ENCODE data around the gene MYL5. TPM values are rescaled to one million over a fixed set of nuclear protein-coding genes. Genes with fewer than 3 reads are reported as not detected.
"Not testable (repeated sequence)": the region's sequence is repeated elsewhere in the genome, so short reads cannot be mapped to it uniquely, and the experiment has no call there.

The MYL5 gene
- total RNA-seq, 1 donor from 2014 or later = 24.7 TPM

DNA sequence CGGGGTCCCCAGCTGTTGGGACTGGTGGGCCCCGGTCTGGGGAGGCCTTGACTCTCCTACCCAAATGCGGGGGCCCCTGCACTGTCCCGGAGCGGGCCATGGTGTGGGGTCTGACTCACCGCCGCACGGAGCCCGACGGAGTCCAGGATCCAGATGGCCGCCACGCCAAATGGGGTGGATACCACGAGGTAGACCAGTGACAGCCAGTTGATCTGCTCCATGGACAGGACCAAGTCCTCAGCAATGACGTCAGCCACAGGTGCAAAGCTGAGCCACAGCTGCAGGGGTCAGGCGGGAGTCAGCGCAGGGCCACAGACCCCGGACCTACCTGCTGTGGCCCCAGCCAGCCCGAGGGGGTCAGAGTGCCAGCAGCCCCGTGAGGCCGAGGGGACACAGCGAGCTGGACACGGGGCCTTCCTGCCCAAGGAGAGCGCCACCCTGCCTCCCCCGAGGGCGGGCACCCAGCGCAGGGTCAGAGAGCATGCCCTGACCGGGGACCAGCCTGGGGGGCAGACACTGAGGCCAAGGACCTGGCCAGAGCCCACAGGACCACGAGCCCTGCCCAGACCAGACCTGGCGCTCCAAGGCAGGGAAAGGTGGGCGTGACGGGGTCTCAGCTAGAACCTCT lies 12.2 kb downstream of the MYL5 start:
- H3K27me3 Mint-ChIP-seq = peaks cover 15% of the 10 kb centered on the region
- H3K4me1 Mint-ChIP-seq = peaks cover 4% of the 10 kb centered on the region
- DNase-seq = no peak
- H3K36me3 Mint-ChIP-seq (ENCODE audit: low read depth) = no peaks in the 10 kb centered on the region
- intact Hi-C loops (cut with micrococcal nuclease) = no loop called here
- no peaks in the 10 kb centered on the region for H3K9me3 Mint-ChIP-seq
- H3K27ac Mint-ChIP-seq = no peak overlapping the region
- no peak overlapping the region for H3K4me3 Mint-ChIP-seq

DNA sequence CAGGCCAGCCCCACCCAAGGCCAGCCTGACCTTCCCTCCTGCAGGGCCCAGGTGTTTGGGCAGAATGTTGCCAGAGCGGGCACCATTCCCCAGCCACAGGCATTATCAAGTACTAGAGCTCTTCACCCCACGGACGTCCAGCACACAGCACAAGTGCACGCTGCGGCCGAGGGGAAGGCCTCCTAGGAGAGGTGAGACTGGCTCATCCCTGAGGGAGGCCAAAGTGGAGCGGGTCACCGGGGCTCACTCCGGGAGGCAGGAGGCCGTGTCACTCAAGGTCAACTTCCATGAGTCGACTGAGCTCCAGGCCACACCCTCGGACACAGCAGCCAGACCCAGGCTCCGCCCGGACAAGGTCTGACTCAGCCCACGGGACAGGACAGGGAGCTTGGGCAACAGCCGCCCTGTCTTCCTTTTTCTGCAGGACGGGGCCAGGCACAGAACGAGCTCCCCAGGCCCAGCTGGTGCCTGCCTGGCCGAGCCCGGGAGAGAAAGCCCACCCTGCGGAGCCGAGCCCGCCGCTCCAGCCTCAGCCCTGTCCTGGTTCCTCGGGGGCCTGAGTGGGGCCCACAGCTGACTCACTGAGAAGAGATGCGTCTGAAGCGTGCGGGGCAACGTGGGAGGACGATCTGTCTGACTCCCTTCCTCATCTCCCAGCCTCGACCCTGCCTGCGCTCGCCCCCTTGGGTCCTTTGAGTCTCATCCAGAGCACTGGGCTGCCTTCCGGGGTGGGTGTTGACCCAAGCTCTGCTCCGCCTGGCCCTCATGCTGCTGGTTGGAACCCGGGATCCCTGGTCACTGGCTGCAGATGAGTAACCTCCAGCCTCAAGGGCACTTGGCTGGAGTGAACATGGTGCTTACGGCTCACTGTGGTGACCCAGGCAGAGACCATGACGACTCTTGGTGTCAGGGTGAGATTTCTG lies 13.0 kb downstream of the MYL5 start:
- H3K36me3 Mint-ChIP-seq (ENCODE audit: low read depth) = no peaks in the 10 kb centered on the region
- peaks cover 4% of the 10 kb centered on the region for H3K4me1 Mint-ChIP-seq
- H3K27me3 Mint-ChIP-seq = peaks cover 15% of the 10 kb centered on the region
- H3K4me3 Mint-ChIP-seq = no peak overlapping the region
- DNase-seq = no peak
- intact Hi-C loops (cut with micrococcal nuclease) = no loop called here
- no peaks in the 10 kb centered on the region for H3K9me3 Mint-ChIP-seq
- H3K27ac Mint-ChIP-seq = no peak overlapping the region

DNA sequence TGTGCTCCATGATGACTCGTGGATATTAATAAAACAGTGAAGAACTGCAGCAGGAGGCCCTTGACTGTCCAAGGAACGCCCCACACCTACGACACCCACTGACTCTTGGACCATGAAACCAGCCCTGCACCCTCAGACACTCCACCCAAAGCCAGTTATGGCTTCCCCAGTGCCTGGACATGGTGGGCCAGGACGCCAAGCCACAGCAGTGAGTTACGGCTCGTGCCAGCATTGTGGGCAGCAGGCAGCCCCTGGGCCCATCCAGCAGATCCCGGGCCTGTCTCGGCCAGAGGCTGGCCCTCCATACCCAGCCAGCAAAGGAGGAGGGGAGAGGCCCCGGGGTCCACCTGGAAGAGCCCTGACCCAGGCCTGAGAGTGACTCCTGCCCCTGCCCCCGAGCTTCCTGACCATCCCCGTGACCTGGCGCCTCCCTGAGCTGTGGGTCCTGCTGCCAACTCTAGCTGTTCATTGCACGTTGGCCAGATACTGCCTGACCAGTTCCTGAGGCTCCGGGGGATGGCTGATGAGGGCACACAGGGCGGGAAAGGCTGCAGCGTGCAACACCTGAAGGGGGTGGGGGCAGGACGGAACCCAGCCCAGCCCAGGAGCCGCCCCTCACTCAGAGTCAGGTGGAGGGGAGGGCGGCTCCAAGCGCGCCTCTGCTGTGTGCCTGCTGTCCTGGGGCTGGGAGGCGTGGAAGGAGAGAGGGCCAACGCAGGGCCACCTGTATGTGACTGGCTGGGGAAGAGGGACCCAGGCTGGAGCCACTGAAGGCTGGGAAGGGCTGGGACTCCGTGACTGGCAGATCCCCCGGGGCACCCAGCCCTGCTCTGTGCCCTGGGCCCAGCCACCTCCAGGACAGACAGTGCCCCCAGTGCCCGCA lies 13.9 kb downstream of the MYL5 start:
- Mint-ChIP-seq H3K4me3 (no peak overlapping the region), H3K27ac (no peak overlapping the region), H3K9me3 (no peaks in the 10 kb centered on the region), H3K36me3 (ENCODE audit: low read depth) (no peaks in the 10 kb centered on the region), H3K4me1 (peaks cover 4% of the 10 kb centered on the region), H3K27me3 (peaks cover 15% of the 10 kb centered on the region)
- intact Hi-C loops (cut with micrococcal nuclease) = no loop called here
- no peak for DNase-seq

DNA sequence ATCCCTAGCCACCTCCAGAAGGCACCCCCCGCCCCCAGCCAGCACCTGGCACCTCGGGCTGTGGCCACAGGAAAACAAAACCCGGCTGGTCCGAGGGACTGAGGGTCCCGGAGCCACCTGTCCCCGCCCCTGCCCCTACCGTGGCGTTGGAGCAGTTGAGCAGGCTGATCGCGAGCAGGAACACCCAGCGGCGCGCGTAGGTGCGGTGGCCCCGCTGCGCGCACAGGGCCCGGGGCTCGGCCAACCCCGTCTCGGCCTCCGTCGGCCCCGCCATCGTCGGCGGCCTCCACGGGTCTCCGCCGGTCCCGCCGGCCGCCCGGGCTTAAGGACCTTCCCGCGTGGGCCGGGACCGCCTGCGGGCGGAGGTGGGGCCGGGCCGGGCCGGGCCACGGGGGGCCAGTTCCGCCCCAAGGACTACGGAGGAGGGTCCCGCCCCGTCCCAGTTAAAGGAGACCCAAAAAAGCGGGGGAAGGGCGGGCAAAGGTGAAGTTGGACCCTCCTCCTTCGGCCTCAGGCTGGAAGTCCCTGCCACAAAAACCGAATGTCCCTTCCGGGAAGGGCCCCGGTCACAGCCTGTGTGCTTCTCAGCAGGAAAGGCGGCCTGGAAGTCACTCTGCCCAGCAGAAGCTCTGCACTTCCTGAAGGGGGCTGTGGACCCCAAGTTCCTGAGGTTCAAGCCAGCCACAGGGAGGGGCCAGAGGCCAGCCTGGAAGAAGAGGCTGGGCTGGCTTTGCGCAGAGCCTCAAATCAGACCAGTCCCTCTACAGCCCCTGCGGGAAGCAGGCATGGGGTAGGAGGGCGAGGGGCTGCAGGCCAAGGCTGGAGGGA lies 14.7 kb downstream of the MYL5 start, which contains the start of gene SLC49A3:
Gene SLC49A3, minus strand, starts transcription at position 298 of the 828 bp plus-strand sequence. Its CDS starts 24 bp downstream, at position 274.
- Mint-ChIP-seq H3K27me3 (peaks cover 19% of the 10 kb centered on the region), H3K4me1 (no peaks in the 10 kb centered on the region), H3K36me3 (ENCODE audit: low read depth) (no peaks in the 10 kb centered on the region), H3K9me3 (no peaks in the 10 kb centered on the region), H3K27ac (no peak within 1 kb of the TSS), H3K4me3 (no peak within 1 kb of the TSS)
- intact Hi-C loops (cut with micrococcal nuclease) = no loop called here
- no peak for DNase-seq

DNA sequence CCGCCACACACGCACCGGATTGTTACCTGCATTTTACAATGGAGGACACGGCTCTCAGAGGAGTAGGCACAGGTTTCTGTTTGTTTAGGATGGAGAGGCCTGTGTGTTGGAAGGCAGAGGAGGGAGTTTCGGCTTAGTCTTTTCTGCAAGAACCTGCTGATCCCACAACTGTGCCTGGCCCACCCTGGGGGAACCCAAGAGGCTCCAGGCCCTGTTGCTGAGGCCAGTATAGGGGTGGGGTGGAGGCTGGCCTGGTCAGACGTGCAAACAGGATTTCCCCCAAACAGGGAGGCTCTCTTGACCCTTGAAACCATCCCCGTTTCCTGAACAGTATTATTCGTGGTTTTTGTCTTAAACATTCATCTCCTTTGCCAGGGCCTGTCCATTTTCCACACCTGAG lies 15.4 kb downstream of the MYL5 start:
- Mint-ChIP-seq H3K27ac (no peak overlapping the region), H3K36me3 (ENCODE audit: low read depth) (no peaks in the 10 kb centered on the region), H3K27me3 (peaks cover 24% of the 10 kb centered on the region), H3K4me3 (no peak overlapping the region), H3K9me3 (no peaks in the 10 kb centered on the region), H3K4me1 (no peaks in the 10 kb centered on the region)
- intact Hi-C loops (cut with micrococcal nuclease) = no loop called here
- DNase-seq = no peak

DNA sequence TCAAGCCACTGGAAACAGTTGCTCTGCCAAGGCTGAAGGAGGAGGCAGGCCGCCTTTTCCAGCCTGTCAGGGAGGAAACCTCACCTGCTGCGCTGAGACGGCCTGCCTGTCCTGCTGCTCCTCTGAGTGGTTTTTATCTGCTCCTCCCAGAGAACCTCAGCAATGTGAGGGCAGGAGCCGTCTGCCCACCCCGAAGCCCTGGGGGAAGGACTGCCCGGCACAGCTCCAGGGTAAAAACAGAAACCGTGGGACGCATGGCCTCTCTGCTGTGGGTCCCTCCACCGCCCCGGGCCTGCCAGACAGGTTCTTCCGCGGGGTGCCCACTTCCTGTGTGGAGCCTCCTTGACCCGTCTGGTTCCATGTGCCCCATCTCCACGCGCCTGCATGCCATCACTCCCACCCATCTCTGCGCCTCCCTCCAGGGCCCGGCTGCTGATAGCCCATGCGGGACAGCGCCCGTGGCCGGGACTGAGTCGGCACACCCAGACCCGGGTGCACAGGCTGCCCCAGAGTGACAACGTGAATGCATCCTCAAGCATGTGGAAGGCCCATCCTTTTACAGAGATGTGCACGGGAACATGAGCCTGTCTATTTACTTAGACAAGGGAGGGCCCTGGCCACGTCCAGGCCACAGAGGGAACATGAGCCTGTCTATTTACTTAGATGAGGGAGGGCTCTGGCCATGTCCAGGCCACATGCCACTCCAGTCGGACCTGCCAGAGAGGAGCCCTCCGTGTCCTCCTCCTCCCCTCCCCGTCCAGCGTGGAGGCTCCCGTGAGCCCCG lies 18.6 kb downstream of the MYL5 start:
- H3K36me3 Mint-ChIP-seq (ENCODE audit: low read depth) = no peaks in the 10 kb centered on the region
- intact Hi-C loops (cut with micrococcal nuclease) = no loop called here
- no peak overlapping the region for H3K4me3 Mint-ChIP-seq
- H3K27ac Mint-ChIP-seq = no peak overlapping the region
- H3K4me1 Mint-ChIP-seq = no peaks in the 10 kb centered on the region
- H3K27me3 Mint-ChIP-seq = peaks cover 27% of the 10 kb centered on the region
- H3K9me3 Mint-ChIP-seq = no peaks in the 10 kb centered on the region
- DNase-seq = no peak

DNA sequence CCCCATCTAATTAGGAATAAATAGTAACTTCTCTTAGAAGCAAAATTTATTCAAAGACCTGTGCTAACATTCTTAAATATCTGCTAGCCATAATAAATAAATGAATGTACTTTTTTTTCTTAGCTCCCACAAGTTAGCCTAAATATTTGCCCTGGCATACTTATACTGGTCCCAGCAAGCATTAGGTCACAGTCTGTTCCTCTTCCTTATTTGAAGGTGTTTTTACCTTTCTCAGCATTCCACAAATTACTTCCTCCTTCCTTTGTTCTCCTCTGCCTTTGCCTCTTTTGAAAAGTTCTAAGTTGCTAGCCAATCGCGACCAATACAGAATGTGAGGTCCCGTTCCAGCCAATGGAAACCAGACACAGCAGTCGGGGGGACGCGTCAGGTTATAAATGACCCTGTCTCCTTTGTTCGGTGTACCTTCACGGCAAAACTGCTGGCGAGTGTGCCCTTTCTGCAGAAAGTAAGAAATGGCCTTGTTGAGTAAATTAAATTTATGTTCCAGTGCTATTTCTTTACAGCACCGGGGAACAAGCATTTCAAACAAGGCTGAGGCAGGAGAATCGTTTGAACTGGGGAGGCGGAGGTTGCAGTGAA lies 20.1 kb downstream of the MYL5 start:
- H3K9me3 Mint-ChIP-seq; H3K27ac Mint-ChIP-seq; DNase-seq; H3K4me3 Mint-ChIP-seq; intact Hi-C loops (cut with micrococcal nuclease); H3K4me1 Mint-ChIP-seq; H3K36me3 Mint-ChIP-seq (ENCODE audit: low read depth): not testable (repeated sequence)
- H3K27me3 Mint-ChIP-seq = peaks cover 26% of the 10 kb centered on the region

DNA sequence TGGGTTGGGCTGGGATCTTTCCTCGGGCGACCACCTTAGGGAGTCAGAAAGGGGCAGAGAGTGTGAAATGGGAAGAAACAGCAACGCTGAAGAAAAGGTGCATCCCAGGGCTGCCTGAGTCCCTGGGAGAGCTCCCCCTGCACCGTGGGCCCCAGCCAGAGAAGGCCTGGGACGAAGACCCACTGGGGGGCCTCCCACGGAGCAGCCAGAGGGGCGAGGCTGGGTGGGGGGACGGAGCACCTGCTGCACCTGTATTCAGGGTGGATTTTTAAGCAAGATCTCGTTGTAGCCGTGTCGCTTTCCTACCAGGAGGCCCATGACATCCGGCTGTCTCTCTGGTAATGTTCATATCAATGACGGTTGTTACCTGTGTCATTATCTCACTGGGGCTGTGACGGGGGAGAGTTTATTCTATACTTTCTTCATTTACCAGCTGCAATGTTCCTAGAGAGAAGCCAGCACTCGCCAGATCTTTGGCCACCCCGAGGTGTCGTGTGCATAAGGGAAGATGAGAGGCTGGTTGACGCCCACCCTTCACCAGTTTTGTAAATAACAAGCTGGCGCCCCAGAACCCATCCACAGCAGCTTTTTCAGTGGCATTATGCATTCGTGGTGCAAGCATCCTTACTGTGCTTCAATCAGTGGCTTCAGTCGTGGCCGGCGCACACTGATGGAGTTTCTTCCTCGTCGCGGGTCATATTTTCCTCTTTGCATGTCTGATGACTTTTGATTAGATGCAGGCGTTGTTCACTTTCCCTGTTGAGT lies 25.7 kb downstream of the MYL5 start:
- H3K27me3 Mint-ChIP-seq = peaks cover 5% of the 10 kb centered on the region
- intact Hi-C loops (cut with micrococcal nuclease) = no loop called here
- peaks cover 18% of the 10 kb centered on the region for H3K4me1 Mint-ChIP-seq
- no peaks in the 10 kb centered on the region for H3K9me3 Mint-ChIP-seq
- peak overlapping the region; percentile 79 for H3K27ac Mint-ChIP-seq
- H3K36me3 Mint-ChIP-seq (ENCODE audit: low read depth) = no peaks in the 10 kb centered on the region
- no peak for DNase-seq
- no peak overlapping the region for H3K4me3 Mint-ChIP-seq

DNA sequence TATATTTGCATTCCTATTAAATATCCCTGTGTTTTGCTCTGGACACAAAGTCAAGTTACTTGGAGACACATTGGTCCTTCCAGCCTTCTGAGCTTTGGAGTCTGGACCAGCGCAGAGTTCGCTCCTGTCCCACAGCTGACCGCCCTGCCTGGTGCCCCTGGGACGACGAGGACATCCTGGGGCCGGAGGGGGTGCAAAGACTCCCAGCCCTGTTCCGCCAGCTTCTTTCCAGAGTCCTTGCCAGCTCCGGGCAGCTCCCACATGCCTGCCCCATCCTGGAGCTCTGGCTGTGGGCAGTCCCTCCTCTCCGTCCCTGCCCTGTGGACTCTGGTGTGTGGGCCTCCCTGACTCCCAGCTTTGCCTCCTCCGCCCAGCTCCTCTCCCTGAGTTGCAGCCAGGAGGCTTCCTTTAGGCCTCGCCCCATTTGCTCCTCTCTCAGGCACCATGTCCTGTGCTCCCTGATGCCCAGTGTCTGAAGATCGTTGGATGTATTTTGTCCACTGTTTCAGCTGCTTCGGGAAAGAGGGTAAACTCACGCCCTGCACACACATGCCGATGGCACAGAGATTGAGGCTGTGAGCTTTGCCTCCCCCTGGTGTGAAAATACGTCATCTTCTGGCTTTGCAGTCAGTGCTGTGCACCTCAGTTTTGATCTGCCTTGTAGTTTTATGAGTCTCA lies 26.4 kb downstream of the MYL5 start:
- intact Hi-C loops (cut with micrococcal nuclease) = no loop called here
- Mint-ChIP-seq H3K9me3 (no peaks in the 10 kb centered on the region), H3K27me3 (peaks cover 2% of the 10 kb centered on the region), H3K4me1 (peaks cover 21% of the 10 kb centered on the region), H3K4me3 (no peak overlapping the region), H3K36me3 (ENCODE audit: low read depth) (no peaks in the 10 kb centered on the region), H3K27ac (peak overlapping the region; percentile 40)
- no peak for DNase-seq

DNA sequence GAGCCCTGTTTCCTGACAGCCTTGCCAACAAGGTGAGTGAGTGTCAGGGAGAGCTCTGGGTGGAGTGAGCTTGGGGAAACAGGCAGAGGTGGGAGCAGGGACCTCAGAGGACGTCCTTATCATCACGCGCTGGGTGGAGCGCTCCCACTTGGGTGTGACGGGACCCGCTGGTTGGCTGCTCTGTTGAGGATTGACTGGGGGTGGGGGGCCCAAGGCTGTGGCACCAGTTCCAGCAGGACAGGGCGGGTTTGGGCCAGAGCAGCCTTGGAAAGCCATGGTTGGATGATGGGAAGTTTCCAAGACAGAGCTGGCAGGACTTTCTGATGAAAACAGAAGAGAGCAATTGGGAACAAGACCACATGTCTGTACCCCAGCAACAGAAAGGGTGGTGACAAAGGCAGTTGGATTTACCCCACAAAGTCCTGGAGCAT lies 28.3 kb downstream of the MYL5 start:
- no peak overlapping the region for H3K4me3 Mint-ChIP-seq
- peaks cover 21% of the 10 kb centered on the region for H3K4me1 Mint-ChIP-seq
- intact Hi-C loops (cut with micrococcal nuclease) = no loop called here
- DNase-seq = no peak
- no peaks in the 10 kb centered on the region for H3K27me3 Mint-ChIP-seq
- no peaks in the 10 kb centered on the region for H3K9me3 Mint-ChIP-seq
- H3K27ac Mint-ChIP-seq = no peak overlapping the region
- no peaks in the 10 kb centered on the region for H3K36me3 Mint-ChIP-seq (ENCODE audit: low read depth)
